ENCODE results near the gene CLDN7.

CLDN7 gene

DNA sequence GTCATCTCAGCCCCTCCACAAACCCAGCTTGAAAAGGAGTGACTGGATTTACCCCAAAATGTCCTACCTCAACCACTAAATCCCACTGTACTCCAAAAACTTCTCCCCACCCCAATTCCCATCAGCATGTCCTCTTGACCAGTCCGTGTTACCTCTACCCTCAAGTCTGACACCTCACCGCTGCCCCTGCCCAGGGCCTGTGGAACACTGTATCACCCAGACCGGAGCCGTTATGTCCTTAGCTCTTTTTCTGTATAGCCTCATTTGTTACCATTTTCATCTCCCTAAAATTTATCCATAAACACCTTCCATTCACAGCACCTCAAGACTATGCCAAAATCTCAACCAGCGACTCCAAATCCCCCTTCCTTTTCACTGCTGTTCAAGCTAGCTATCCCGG is 25.5 kb downstream of the CLDN7 start:
- H3K27ac ChIP-seq (ENCODE audit: low read length) = no peak overlapping the region
- WGBS (ENCODE audit: insufficient coverage, insufficient read length) = 100% methylated on average over 1 of the region's 6 CpGs
- no peaks in the 10 kb centered on the region for H3K9me3 ChIP-seq (ENCODE audit: control insufficient read depth, insufficient read depth, low read length)
- H3K4me1 ChIP-seq (ENCODE audit: control insufficient read depth, insufficient read depth, low read length) = peaks cover 2% of the 10 kb centered on the region; the same call in 1 of the 2 replicates
- DNase-seq (ENCODE audit: low read depth, low spot score) = no peak
- H3K4me3 ChIP-seq (ENCODE audit: low read length) = no peak overlapping the region
- peaks cover 16% of the 10 kb centered on the region for H3K36me3 ChIP-seq (ENCODE audit: control insufficient read depth, insufficient read depth, low read length)
- H3K27me3 ChIP-seq (ENCODE audit: control insufficient read depth, insufficient read depth, low read length) = no peaks in the 10 kb centered on the region

DNA sequence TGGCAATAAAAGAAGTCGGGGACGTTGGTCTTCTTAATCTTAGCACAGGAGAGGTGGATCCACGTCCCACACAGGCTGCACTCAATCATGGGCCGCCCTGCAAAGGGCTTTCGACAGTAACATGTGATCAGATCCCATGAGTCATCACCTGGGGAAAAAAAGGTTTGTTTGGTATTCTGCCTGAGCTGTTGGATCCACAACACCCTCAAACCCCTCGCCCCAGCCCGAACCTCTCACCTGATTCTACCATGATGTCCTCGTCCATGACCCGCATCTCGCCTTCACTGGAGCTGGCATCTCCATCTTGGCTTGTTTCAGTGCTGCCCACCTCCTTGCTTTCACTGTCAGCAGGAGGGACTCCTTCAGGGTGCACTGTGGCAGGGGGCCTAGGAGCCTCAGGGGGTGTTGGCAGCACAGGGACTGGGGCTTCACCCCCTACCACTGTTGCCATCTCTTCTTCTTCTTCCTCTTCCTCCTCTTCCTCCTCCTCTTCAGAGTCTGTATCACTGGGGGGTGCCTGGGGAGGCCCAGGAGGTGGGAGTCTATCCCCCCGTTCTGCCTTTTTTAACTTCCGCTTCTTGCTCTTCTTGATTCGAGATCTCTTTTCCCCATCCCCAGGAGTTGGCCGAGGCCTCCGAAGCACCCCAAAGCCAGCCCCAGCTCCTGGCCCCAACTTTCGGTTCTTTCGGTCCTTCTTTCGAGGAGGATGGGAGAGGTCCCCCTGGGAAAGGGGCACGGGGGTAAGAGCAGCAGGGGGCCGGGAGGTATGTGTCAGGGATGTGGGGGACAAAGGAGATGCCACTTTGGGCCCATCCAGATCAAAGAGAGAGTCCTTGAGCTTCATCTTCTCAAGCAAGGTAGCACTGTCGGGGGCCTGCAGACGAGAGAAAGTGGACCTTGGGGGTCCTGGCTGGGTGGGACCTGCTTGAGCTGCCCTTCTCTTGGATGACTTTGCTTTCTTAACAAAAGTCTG is 26.3 kb downstream of the CLDN7 start:
- WGBS (ENCODE audit: insufficient coverage, insufficient read length) = no CpG with 5 or more reads among the region's 22 CpGs
- H3K9me3 ChIP-seq (ENCODE audit: control insufficient read depth, insufficient read depth, low read length) = no peaks in the 10 kb centered on the region

DNA sequence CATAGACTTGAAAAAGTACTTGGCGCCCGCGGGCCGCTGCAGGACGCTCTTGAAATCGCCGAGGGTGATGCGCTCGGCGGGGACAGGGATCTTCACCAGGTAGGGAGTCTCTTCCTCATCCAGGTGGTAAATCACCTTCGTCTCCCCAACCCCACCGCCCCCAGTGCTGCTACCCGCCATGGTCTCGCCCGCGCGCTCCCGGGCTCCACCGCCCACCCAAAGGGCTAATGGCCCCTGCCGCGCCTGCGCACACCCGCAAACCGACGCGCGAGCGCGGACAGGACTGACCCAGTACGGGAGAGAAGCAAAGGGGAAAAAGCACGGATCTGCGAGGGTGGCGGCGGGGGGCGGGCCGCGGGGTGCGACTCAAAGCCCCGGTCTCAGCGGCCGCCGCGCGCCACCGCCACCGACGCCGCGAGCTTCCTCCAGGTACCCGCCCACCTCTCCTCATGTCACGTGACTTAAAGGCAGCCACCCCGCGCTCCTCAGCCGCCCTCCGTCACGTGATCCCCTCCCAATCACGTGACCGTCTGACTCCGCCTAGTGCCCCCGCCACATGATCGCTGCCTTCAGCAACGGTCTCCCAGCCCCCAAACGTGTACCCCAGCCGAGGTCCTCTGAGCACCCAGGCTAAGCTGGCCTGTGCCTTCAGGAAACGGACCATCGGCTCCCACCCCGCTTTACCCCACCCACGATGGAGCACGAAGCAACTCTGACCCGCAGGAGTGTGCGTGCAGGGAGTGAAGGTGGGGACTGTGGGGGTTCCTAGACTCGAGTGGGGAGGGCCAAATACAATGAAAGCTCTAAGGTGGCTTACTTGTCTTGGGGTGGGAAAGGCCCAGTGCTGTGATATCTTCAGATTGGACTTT is 28.0 kb downstream of the CLDN7 start, which contains the start of gene DVL2:
Gene DVL2, minus strand, starts transcription at position 435 of the 869 bp plus-strand sequence. Its CDS starts 255 bp downstream, at position 180.
- 0 out of 2 replicates have a peak, but pooled peaks cover 2% of the 10 kb centered on the region for H3K4me1 ChIP-seq (ENCODE audit: control insufficient read depth, insufficient read depth, low read length)
- peak; percentile 84 for DNase-seq (ENCODE audit: low read depth, low spot score)
- no CpG with 5 or more reads among the region's 72 CpGs for WGBS (ENCODE audit: insufficient coverage, insufficient read length)

More for the DNA sequence above, 26.3 kb downstream of the CLDN7 start:
- H3K27me3 ChIP-seq (ENCODE audit: control insufficient read depth, insufficient read depth, low read length) = no peaks in the 10 kb centered on the region
- H3K36me3 ChIP-seq (ENCODE audit: control insufficient read depth, insufficient read depth, low read length) = peaks cover 16% of the 10 kb centered on the region
- no peak overlapping the region for H3K27ac ChIP-seq (ENCODE audit: low read length)
- no peak for DNase-seq (ENCODE audit: low read depth, low spot score)
- H3K4me3 ChIP-seq (ENCODE audit: low read length) = no peak overlapping the region
- H3K4me1 ChIP-seq (ENCODE audit: control insufficient read depth, insufficient read depth, low read length) = 0 out of 2 replicates have a peak, but pooled peaks cover 2% of the 10 kb centered on the region

DNA sequence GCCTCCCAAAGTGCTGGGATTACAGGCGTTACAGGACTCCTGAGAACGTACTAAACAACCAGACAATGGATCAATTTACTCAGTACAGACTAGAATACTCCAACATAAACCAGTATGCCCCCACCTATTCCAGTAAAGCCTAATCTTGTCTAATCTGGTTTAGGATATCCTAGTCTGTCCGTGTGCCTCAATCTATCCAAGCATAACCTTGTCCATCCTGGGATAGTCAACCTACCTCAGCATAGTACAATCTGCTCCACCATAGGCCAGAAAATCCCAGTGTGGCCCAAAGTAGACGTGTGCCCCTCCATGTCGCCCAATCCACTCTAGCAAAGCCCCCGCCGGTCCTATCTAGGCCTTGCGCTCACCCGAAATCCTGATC is 28.6 kb downstream of the CLDN7 start:
- H3K4me1 ChIP-seq (ENCODE audit: control insufficient read depth, insufficient read depth, low read length) = 0 out of 2 replicates have a peak, but pooled peaks cover 2% of the 10 kb centered on the region
- peak overlapping the region; percentile 85 for H3K4me3 ChIP-seq (ENCODE audit: low read length)
- H3K9me3 ChIP-seq (ENCODE audit: control insufficient read depth, insufficient read depth, low read length) = no peaks in the 10 kb centered on the region
- H3K27ac ChIP-seq (ENCODE audit: low read length) = no peak overlapping the region
- no CpG with 5 or more reads among the region's 9 CpGs for WGBS (ENCODE audit: insufficient coverage, insufficient read length)
- peaks cover 29% of the 10 kb centered on the region for H3K36me3 ChIP-seq (ENCODE audit: control insufficient read depth, insufficient read depth, low read length)
- no peak for DNase-seq (ENCODE audit: low read depth, low spot score)
- H3K27me3 ChIP-seq (ENCODE audit: control insufficient read depth, insufficient read depth, low read length) = no peaks in the 10 kb centered on the region

More for the DNA sequence above, 28.0 kb downstream of the CLDN7 start, which contains the start of gene DVL2:
- Histone ChIP-seq H3K27me3 (ENCODE audit: control insufficient read depth, insufficient read depth, low read length) (no peaks in the 10 kb centered on the region), H3K4me3 (ENCODE audit: low read length) (peak within 1 kb of the TSS; percentile 85), H3K27ac (ENCODE audit: low read length) (no peak within 1 kb of the TSS), H3K9me3 (ENCODE audit: control insufficient read depth, insufficient read depth, low read length) (no peaks in the 10 kb centered on the region), H3K36me3 (ENCODE audit: control insufficient read depth, insufficient read depth, low read length) (peaks cover 24% of the 10 kb centered on the region)

DNA sequence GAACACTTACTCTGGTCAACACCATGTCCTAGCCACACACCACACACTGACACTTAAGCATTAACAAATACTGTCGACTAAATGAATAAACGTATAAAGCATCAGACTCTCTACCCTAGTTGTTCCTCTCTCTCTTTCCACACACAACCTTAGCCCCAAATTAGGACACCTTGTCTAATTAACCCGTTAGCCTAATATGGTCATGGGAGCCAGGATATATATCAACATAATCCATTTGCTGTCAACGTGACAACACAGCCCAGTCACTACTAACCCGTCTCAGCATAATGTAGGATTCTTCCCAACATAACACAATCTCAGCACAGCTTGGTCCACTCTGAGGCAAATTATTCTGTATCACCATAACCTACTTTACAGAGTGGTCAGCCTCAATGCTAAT is 30.2 kb downstream of the CLDN7 start:
- no peaks in the 10 kb centered on the region for H3K9me3 ChIP-seq (ENCODE audit: control insufficient read depth, insufficient read depth, low read length)
- WGBS (ENCODE audit: insufficient coverage, insufficient read length) = no CpG with 5 or more reads among the region's 5 CpGs
- H3K4me1 ChIP-seq (ENCODE audit: control insufficient read depth, insufficient read depth, low read length) = 0 out of 2 replicates have a peak, but pooled peaks cover 2% of the 10 kb centered on the region
- no peak for DNase-seq (ENCODE audit: low read depth, low spot score)
- H3K27ac ChIP-seq (ENCODE audit: low read length) = no peak overlapping the region
- peaks cover 41% of the 10 kb centered on the region for H3K36me3 ChIP-seq (ENCODE audit: control insufficient read depth, insufficient read depth, low read length)
- no peak overlapping the region for H3K4me3 ChIP-seq (ENCODE audit: low read length)
- no peaks in the 10 kb centered on the region for H3K27me3 ChIP-seq (ENCODE audit: control insufficient read depth, insufficient read depth, low read length)

DNA sequence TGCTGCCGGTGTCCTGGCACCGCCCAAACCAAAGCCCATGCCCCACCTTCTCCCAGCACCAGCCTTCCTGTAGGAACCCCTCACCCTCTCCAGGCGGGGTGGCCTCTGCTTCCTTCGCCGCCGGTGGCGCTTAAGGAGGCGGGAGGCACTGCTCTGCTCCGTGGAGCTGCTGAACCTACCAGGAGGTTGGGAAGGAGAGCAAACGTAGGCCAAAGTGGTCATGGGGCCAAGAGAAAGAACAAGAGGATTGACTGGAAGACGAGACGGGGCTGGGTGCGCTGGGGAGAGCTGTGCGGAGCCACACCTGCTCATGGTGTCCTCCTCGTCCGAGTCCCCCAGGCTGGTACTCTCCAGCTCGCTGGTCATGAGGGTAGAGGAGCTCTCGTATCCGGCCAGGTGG is 32.8 kb downstream of the CLDN7 start:
- Histone ChIP-seq H3K27me3 (ENCODE audit: control insufficient read depth, insufficient read depth, low read length) (no peaks in the 10 kb centered on the region), H3K27ac (ENCODE audit: low read length) (no peak overlapping the region), H3K4me3 (ENCODE audit: low read length) (no peak overlapping the region), H3K9me3 (ENCODE audit: control insufficient read depth, insufficient read depth, low read length) (no peaks in the 10 kb centered on the region), H3K4me1 (ENCODE audit: control insufficient read depth, insufficient read depth, low read length) (no peaks in the 10 kb centered on the region; the same call in 1 of the 2 replicates), H3K36me3 (ENCODE audit: control insufficient read depth, insufficient read depth, low read length) (peaks cover 39% of the 10 kb centered on the region)
- WGBS (ENCODE audit: insufficient coverage, insufficient read length) = no CpG with 5 or more reads among the region's 19 CpGs
- no peak for DNase-seq (ENCODE audit: low read depth, low spot score)

GRCh38 chr17:7228920-7229319 is 33.4 kb downstream of the CLDN7 start:
- peaks cover 44% of the 10 kb centered on the region for H3K36me3 ChIP-seq (ENCODE audit: control insufficient read depth, insufficient read depth, low read length)
- no peaks in the 10 kb centered on the region for H3K9me3 ChIP-seq (ENCODE audit: control insufficient read depth, insufficient read depth, low read length)
- no peaks in the 10 kb centered on the region; the same call in 1 of the 2 replicates for H3K4me1 ChIP-seq (ENCODE audit: control insufficient read depth, insufficient read depth, low read length)
- WGBS (ENCODE audit: insufficient coverage, insufficient read length) = no CpG with 5 or more reads among the region's 14 CpGs
- H3K27ac ChIP-seq (ENCODE audit: low read length) = no peak overlapping the region
- H3K4me3 ChIP-seq (ENCODE audit: low read length) = no peak overlapping the region
- no peak for DNase-seq (ENCODE audit: low read depth, low spot score)
- no peaks in the 10 kb centered on the region for H3K27me3 ChIP-seq (ENCODE audit: control insufficient read depth, insufficient read depth, low read length)

GRCh38 chr17:7226721-7227710 is 35.3 kb downstream of the CLDN7 start:
- no peaks in the 10 kb centered on the region for H3K27me3 ChIP-seq (ENCODE audit: control insufficient read depth, insufficient read depth, low read length)
- H3K36me3 ChIP-seq (ENCODE audit: control insufficient read depth, insufficient read depth, low read length) = peaks cover 60% of the 10 kb centered on the region
- no peak overlapping the region for H3K27ac ChIP-seq (ENCODE audit: low read length)
- no peaks in the 10 kb centered on the region; the same call in 1 of the 2 replicates for H3K4me1 ChIP-seq (ENCODE audit: control insufficient read depth, insufficient read depth, low read length)
- no CpG with 5 or more reads among the region's 31 CpGs for WGBS (ENCODE audit: insufficient coverage, insufficient read length)
- H3K9me3 ChIP-seq (ENCODE audit: control insufficient read depth, insufficient read depth, low read length) = no peaks in the 10 kb centered on the region
- no peak for DNase-seq (ENCODE audit: low read depth, low spot score)
- no peak overlapping the region for H3K4me3 ChIP-seq (ENCODE audit: low read length)

- H3K27ac ChIP-seq (ENCODE audit: low read length) = no peak overlapping the region
- H3K9me3 ChIP-seq (ENCODE audit: control insufficient read depth, insufficient read depth, low read length) = no peaks in the 10 kb centered on the region
- no peak for DNase-seq (ENCODE audit: low read depth, low spot score)
- H3K4me1 ChIP-seq (ENCODE audit: control insufficient read depth, insufficient read depth, low read length) = no peaks in the 10 kb centered on the region; the same call in 1 of the 2 replicates
- H3K36me3 ChIP-seq (ENCODE audit: control insufficient read depth, insufficient read depth, low read length) = peaks cover 65% of the 10 kb centered on the region
- H3K27me3 ChIP-seq (ENCODE audit: control insufficient read depth, insufficient read depth, low read length) = no peaks in the 10 kb centered on the region
- no peak overlapping the region for H3K4me3 ChIP-seq (ENCODE audit: low read length)
- WGBS (ENCODE audit: insufficient coverage, insufficient read length) = no CpG with 5 or more reads among the region's 21 CpGs
Measured at GRCh38 chr17:7225711-7226331, 36.5 kb downstream of the CLDN7 start.
